Astrocyte (in vitro differentiated cells and primary cell): Measurements from ENCODE around the gene UGT1A10.

Experiments
- EZH2 ChIP-seq: IDR thresholded peaks from 2 replicates; pipeline ENCODE4 v1.6.1; 2012; ENCODE audit warnings: mild to moderate bottlenecking, low read length, inconsistent platforms; ENCODE audit not compliant: insufficient read depth
- TF ChIP-seq, protein P1 (sequence below): IDR thresholded peaks from 2 replicates; pipeline ENCODE4 v1.5.1; 2011; ENCODE audit warnings: low read depth, mild to moderate bottlenecking, inconsistent platforms, low read length, moderate library complexity; ENCODE audit not compliant: insufficient read depth

DNA sequence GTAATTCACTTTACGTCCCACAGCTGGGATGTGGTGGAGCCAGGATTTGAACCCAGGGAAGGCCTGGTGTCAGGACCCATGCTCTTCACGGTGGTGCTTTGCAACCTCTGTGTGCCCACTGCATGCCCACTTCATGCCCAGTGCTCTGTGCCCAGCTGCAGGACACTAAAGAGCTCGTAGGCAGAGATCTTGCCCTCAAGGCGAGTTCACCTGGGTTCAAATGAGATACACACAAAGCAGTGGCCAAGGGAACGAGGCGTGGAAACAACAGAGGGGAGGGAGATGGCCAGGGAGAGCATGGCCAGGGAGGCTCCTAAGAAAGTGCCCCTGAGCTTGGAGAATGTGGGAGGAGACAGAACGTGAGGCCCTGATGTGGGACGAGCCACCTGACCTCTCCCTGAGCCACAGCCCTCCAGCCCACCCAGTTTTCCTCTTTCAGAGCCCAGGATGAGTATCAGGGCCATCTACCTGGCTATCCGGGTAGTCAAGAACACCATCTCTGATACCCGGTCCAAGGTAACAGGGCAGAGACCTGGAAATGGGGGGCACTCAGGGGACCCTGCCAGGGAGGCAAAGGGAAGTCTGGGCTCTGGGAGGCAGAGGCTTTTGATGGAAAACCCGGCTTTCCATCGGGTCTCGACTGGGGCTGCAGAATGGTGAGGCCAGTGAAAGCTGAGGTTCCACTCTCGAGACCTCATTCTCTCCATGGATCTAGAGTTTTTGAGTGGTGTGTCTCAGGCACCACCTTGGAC lies 162.3 kb downstream of the UGT1A10 start:
- TF ChIP-seq, protein P1, sequence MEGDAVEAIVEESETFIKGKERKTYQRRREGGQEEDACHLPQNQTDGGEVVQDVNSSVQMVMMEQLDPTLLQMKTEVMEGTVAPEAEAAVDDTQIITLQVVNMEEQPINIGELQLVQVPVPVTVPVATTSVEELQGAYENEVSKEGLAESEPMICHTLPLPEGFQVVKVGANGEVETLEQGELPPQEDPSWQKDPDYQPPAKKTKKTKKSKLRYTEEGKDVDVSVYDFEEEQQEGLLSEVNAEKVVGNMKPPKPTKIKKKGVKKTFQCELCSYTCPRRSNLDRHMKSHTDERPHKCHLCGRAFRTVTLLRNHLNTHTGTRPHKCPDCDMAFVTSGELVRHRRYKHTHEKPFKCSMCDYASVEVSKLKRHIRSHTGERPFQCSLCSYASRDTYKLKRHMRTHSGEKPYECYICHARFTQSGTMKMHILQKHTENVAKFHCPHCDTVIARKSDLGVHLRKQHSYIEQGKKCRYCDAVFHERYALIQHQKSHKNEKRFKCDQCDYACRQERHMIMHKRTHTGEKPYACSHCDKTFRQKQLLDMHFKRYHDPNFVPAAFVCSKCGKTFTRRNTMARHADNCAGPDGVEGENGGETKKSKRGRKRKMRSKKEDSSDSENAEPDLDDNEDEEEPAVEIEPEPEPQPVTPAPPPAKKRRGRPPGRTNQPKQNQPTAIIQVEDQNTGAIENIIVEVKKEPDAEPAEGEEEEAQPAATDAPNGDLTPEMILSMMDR = no peak
- no peak for TF ChIP-seq EZH2
